BLaER1 (cell line): Measurements from ENCODE around the gene HS3ST2.

Experiments
- H3K27ac ChIP-seq: shearing (Covaris generic); formaldehyde crosslinking; 2 replicates; pipeline ENCODE4 v1.8.1; 2022
- H3K27me3 ChIP-seq: shearing (Covaris generic); formaldehyde crosslinking; 2 replicates; pipeline ENCODE4 v1.8.1; 2022
- H3K36me3 ChIP-seq: shearing (Covaris generic); formaldehyde crosslinking; 2 replicates; pipeline ENCODE4 v1.8.1; 2022
- H3K4me1 ChIP-seq: shearing (Covaris generic); formaldehyde crosslinking; 2 replicates; pipeline ENCODE4 v1.8.1; 2022
- H3K4me2 ChIP-seq: shearing (Covaris generic); formaldehyde crosslinking; 2 replicates; pipeline ENCODE4 v1.8.1; 2022
- H3K4me3 ChIP-seq: shearing (Covaris generic); formaldehyde crosslinking; 2 replicates; pipeline ENCODE4 v1.8.1; 2022
- H3K9ac ChIP-seq: shearing (Covaris generic); formaldehyde crosslinking; 2 replicates; pipeline ENCODE4 v1.8.1; 2022
- H3K9me3 ChIP-seq: shearing (Covaris generic); formaldehyde crosslinking; 2 replicates; pipeline ENCODE4 v1.8.1; 2022
- H4K20me1 ChIP-seq: shearing (Covaris generic); formaldehyde crosslinking; 2 replicates; pipeline ENCODE4 v1.8.1; 2022
- Cebpa-rat ChIP-seq: shearing (Covaris generic); IDR thresholded peaks from 2 replicates; pipeline ENCODE4 v1.8.1; 2022

The HS3ST2 gene

DNA sequence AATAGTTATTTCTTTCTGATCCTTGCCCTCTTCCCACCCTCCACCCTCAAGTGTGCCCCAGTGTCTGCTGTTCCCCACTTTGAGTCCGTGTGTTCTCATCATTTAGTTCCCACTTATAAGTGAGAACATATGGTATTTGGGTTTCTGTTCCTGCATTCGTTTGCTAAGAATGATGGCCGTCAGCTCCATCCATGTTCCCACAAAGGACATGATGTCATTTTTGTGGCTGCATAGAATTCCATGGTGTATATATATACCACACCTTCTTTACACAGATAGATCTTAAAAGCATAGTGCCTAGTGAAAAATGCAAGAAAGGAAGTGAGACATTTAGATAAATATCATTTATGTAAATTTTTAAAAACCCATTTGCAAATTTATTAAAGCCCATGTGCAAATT lies 33.1 kb downstream of the HS3ST2 start:
- H3K4me1 ChIP-seq = no peaks in the 10 kb centered on the region
- no peaks in the 10 kb centered on the region for H3K27me3 ChIP-seq
- no peak overlapping the region for H3K4me3 ChIP-seq
- H3K9ac ChIP-seq = no peak overlapping the region
- H3K9me3 ChIP-seq = no peaks in the 10 kb centered on the region
- H3K27ac ChIP-seq = no peak overlapping the region
- no peak overlapping the region for H3K4me2 ChIP-seq
- H3K36me3 ChIP-seq = no peaks in the 10 kb centered on the region
- TF ChIP-seq Cebpa-rat = no peak
- H4K20me1 ChIP-seq = no peaks in the 10 kb centered on the region

GRCh38 chr16:22847690-22848089 lies 33.7 kb downstream of the HS3ST2 start:
- Histone ChIP-seq H3K9me3 (no peaks in the 10 kb centered on the region), H3K4me2 (no peak overlapping the region), H3K9ac (no peak overlapping the region), H3K36me3 (no peaks in the 10 kb centered on the region), H4K20me1 (no peaks in the 10 kb centered on the region), H3K27me3 (no peaks in the 10 kb centered on the region), H3K27ac (no peak overlapping the region), H3K4me3 (no peak overlapping the region), H3K4me1 (no peaks in the 10 kb centered on the region)
- TF ChIP-seq Cebpa-rat = no peak

DNA sequence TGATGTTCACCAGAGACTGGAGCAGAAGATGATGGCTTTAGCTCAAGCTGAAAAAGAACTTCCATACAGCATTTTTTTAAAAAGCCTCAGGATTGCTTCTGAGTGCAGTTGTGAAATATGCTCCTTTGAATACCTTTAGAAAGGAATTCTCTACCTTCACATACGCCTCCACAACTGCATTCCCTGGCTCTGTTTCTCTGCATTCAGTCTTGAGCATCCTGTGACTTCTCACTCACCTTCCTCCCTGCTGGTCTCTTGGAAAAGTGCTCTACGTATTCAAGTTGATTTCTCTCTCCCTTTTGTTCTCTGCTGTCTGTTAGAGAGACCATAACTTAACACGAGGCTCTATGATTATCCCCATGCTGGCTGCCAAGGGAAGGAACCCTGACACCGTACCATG lies 34.5 kb downstream of the HS3ST2 start:
- Histone ChIP-seq H3K27ac (no peak overlapping the region), H3K4me2 (no peak overlapping the region), H3K4me3 (no peak overlapping the region), H3K36me3 (no peaks in the 10 kb centered on the region), H4K20me1 (no peaks in the 10 kb centered on the region), H3K27me3 (no peaks in the 10 kb centered on the region), H3K9me3 (no peaks in the 10 kb centered on the region), H3K9ac (no peak overlapping the region), H3K4me1 (no peaks in the 10 kb centered on the region)
- no peak for TF ChIP-seq Cebpa-rat

DNA sequence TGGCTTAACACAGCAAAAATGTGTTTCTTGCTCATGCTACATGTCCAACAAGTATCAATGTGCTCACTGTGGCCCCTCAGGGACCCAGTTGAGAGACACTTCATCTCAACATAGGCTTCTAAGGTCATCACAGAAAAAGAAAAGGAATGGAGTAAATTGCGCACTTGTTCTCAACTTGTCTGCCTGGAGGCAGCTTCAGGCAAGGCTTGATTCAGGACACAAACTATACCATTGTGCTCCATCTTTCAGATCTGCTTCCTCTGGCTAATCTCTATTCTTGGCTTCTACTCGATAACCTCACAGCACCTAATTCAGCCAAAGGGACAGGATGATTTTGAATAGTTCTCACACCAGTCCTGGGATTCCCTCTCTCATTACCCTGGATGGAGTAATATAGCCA lies 35.6 kb downstream of the HS3ST2 start:
- Histone ChIP-seq H3K4me2 (no peak overlapping the region), H4K20me1 (no peaks in the 10 kb centered on the region), H3K4me1 (no peaks in the 10 kb centered on the region), H3K9me3 (no peaks in the 10 kb centered on the region), H3K9ac (no peak overlapping the region), H3K4me3 (no peak overlapping the region), H3K27me3 (no peaks in the 10 kb centered on the region), H3K36me3 (no peaks in the 10 kb centered on the region), H3K27ac (no peak overlapping the region)
- no peak for TF ChIP-seq Cebpa-rat

DNA sequence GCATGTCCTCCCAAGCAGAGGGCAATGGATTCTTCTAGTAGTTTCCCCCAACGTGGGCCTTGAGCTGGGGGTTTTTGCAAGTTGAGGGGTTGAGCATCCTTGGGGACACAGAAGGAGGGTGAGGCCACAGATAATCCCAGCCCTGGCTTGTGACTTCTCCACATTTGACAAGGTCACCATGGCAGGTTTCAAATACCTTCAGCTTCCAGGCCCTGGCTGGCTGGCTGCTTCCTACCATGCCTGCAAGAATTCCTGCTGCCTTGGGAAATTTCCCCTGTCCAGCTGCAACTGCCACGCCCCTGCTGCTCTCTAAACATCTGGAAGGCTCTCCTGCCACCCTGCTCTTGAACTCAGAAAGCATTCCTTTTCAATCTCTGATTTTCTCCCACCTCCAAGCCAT lies 41.3 kb downstream of the HS3ST2 start:
- Histone ChIP-seq H3K4me1 (no peaks in the 10 kb centered on the region), H3K9ac (no peak overlapping the region), H3K27ac (no peak overlapping the region), H4K20me1 (no peaks in the 10 kb centered on the region), H3K27me3 (no peaks in the 10 kb centered on the region), H3K36me3 (no peaks in the 10 kb centered on the region), H3K9me3 (no peaks in the 10 kb centered on the region), H3K4me2 (no peak overlapping the region), H3K4me3 (no peak overlapping the region)
- TF ChIP-seq Cebpa-rat = no peak

DNA sequence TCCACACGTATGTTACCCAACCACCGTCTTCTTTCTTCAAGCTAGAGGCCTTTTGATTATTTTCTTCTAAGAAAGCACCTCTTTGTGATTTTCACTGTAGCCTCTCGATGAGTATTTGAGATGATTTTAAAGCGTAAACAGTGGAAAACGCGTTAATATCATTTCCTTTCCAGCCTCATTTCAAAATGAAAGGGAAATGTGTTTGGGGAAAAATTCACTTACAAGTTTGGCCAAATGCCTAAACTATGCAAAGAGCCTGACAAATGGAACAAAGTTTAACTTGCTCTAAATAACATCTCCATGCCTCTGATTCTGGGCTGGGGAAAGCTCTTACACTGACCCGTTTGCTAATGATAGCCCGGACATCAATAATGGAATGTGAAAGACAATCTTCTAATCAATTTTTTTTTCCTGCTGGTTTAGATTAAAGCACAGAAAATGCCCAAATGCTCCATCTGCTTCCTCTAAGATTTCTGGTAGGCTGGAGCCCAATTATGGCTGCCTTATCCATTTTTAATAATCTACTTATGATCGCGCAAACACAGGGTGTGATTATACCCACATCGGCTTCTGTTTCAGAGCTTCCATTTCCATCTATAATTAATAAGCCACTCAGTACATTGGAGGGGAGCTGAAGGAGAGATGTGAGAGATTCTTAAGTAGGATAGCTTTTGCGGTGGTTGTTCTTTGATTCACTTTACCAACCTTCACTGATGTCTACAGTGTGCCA lies 43.5 kb downstream of the HS3ST2 start:
- H3K27ac ChIP-seq = no peak overlapping the region
- no peaks in the 10 kb centered on the region for H4K20me1 ChIP-seq
- no peak for TF ChIP-seq Cebpa-rat
- H3K9me3 ChIP-seq = no peaks in the 10 kb centered on the region
- H3K4me1 ChIP-seq = peaks cover 7% of the 10 kb centered on the region; the same call in 1 of the 2 replicates
- H3K9ac ChIP-seq = no peak overlapping the region
- H3K36me3 ChIP-seq = no peaks in the 10 kb centered on the region
- no peak overlapping the region for H3K4me3 ChIP-seq
- no peaks in the 10 kb centered on the region for H3K27me3 ChIP-seq
- H3K4me2 ChIP-seq = no peak overlapping the region

- Histone ChIP-seq H3K36me3 (no peaks in the 10 kb centered on the region), H3K9me3 (no peaks in the 10 kb centered on the region), H3K4me1 (peaks cover 7% of the 10 kb centered on the region; the same call in 1 of the 2 replicates), H3K4me2 (no peak overlapping the region), H3K4me3 (no peak overlapping the region), H3K27ac (no peak overlapping the region), H3K9ac (no peak overlapping the region), H3K27me3 (no peaks in the 10 kb centered on the region), H4K20me1 (no peaks in the 10 kb centered on the region)
- no peak for TF ChIP-seq Cebpa-rat
Measured at GRCh38 chr16:22859925-22860324, 46.0 kb downstream of the HS3ST2 start.

- H3K9me3 ChIP-seq = no peaks in the 10 kb centered on the region
- H3K27ac ChIP-seq = no peak overlapping the region
- peaks cover 7% of the 10 kb centered on the region; the same call in 1 of the 2 replicates for H3K4me1 ChIP-seq
- peak overlapping the region; percentile 28; the same call in 1 of the 2 replicates for H3K4me2 ChIP-seq
- no peak for TF ChIP-seq Cebpa-rat
- no peaks in the 10 kb centered on the region for H3K27me3 ChIP-seq
- H4K20me1 ChIP-seq = no peaks in the 10 kb centered on the region
- no peaks in the 10 kb centered on the region for H3K36me3 ChIP-seq
- H3K4me3 ChIP-seq = no peak overlapping the region
- H3K9ac ChIP-seq = no peak overlapping the region
Measured at GRCh38 chr16:22861580-22861979, 47.6 kb downstream of the HS3ST2 start.

GRCh38 chr16:22862046-22862445 lies 48.1 kb downstream of the HS3ST2 start:
- TF ChIP-seq Cebpa-rat = no peak
- Histone ChIP-seq H3K4me2 (no peak overlapping the region), H4K20me1 (no peaks in the 10 kb centered on the region), H3K4me1 (peaks cover 7% of the 10 kb centered on the region; the same call in 1 of the 2 replicates), H3K4me3 (no peak overlapping the region), H3K9me3 (no peaks in the 10 kb centered on the region), H3K9ac (no peak overlapping the region), H3K36me3 (no peaks in the 10 kb centered on the region), H3K27ac (no peak overlapping the region), H3K27me3 (no peaks in the 10 kb centered on the region)

DNA sequence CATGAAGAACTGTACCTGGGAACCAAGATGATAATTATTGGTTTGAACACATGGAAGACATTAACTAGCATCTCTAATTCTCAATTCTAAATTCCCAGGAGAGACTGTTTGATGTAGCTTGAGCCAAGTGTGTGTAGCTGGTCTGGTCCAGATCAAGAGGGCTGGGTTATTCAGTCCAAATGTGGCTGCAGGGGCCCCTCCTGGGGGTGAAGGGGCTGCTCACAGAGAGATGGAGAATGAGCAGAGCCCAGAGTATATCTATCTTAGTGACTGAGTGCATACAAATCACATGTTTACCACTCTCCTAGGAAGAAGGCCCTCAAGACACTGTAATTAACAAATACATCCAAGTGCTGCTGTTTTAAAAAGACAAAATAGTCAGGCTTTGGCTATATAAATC lies 50.4 kb downstream of the HS3ST2 start:
- TF ChIP-seq Cebpa-rat = no peak
- Histone ChIP-seq H3K4me1 (peaks cover 7% of the 10 kb centered on the region; the same call in 1 of the 2 replicates), H3K9ac (no peak overlapping the region), H3K36me3 (no peaks in the 10 kb centered on the region), H3K27me3 (no peaks in the 10 kb centered on the region), H3K4me2 (no peak overlapping the region), H3K9me3 (no peaks in the 10 kb centered on the region), H3K4me3 (no peak overlapping the region), H4K20me1 (no peaks in the 10 kb centered on the region), H3K27ac (no peak overlapping the region)
